Neural progenitor cell (in vitro differentiated cells): Measurements from ENCODE around the gene MZB1. TPM values are rescaled to one million over a fixed set of nuclear protein-coding genes. Genes with fewer than 3 reads are reported as not detected.

Experiments used
- DNase-seq: peaks from one replicate; pipeline ENCODE4 v3.0.0-alpha.2; 2016; ENCODE audit warnings: low spot score
- H2AFZ ChIP-seq: fragments of 200-600 bp; sonication (generic); replicated peaks from 2 replicates; pipeline ENCODE4 v1.6.1; 2016; ENCODE audit warnings: antibody characterized with exemption
- H3F3A ChIP-seq: fragments of 200-600 bp; sonication (generic); 2 replicates; pipeline ENCODE4 v1.6.1; 2016; ENCODE audit warnings: antibody characterized with exemption, low read depth
- H3K27ac ChIP-seq: fragments of 200-600 bp; sonication (generic); 2 replicates; pipeline ENCODE4 v1.5.1; 2016; ENCODE audit warnings: mild to moderate bottlenecking
- H3K27me3 ChIP-seq: fragments of 200-600 bp; sonication (generic); 2 replicates; pipeline ENCODE4 v1.6.1; 2016; ENCODE audit warnings: mild to moderate bottlenecking, moderate library complexity
- H3K36me3 ChIP-seq: fragments of 200-600 bp; sonication (generic); 2 replicates; pipeline ENCODE4 v1.5.1; 2016
- H3K4me1 ChIP-seq: fragments of 200-600 bp; sonication (generic); 2 replicates; pipeline ENCODE4 v1.6.1; 2016; ENCODE audit warnings: mixed run types
- H3K4me2 ChIP-seq: fragments of 200-600 bp; sonication (generic); 2 replicates; pipeline ENCODE4 v1.6.1; 2016
- H3K4me3 ChIP-seq: fragments of 200-600 bp; sonication (generic); 2 replicates; pipeline ENCODE4 v1.5.1; 2016
- H3K79me2 ChIP-seq: fragments of 200-600 bp; sonication (generic); 2 replicates; pipeline ENCODE4 v1.6.1; 2016; ENCODE audit warnings: low read depth
- H3K9ac ChIP-seq: fragments of 200-600 bp; sonication (generic); 2 replicates; pipeline ENCODE4 v1.6.1; 2016
- H3K9me3 ChIP-seq: fragments of 200-600 bp; sonication (generic); 2 replicates; pipeline ENCODE4 v1.5.1; 2016; ENCODE audit warnings: low read depth
- H4K20me1 ChIP-seq: fragments of 200-600 bp; sonication (generic); 2 replicates; pipeline ENCODE4 v1.6.1; 2016; ENCODE audit warnings: low read depth
- H3K27ac Mint-ChIP-seq: 3 replicates; pipeline ENCODE4 v1.8.0; 2021; ENCODE audit warnings: mixed read lengths
- H3K27me3 Mint-ChIP-seq: 2 replicates; pipeline ENCODE4 v1.8.0; 2022; ENCODE audit warnings: low read depth, mild to moderate bottlenecking, inconsistent platforms, moderate library complexity, mixed read lengths; ENCODE audit not compliant: insufficient read depth
- H3K36me3 Mint-ChIP-seq: 3 replicates; pipeline ENCODE4 v1.8.0; 2021; ENCODE audit warnings: mixed read lengths
- H3K4me1 Mint-ChIP-seq: 3 replicates; pipeline ENCODE4 v1.8.0; 2021; ENCODE audit warnings: mixed read lengths
- H3K4me3 Mint-ChIP-seq: 3 replicates; pipeline ENCODE4 v1.8.0; 2021; ENCODE audit warnings: mild to moderate bottlenecking, moderate library complexity, mixed read lengths
- H3K9me3 Mint-ChIP-seq: 3 replicates; pipeline ENCODE4 v1.8.0; 2020; ENCODE audit warnings: mixed read lengths
- EZH2 ChIP-seq: fragments of 200-600 bp; sonication (generic); IDR thresholded peaks from 2 replicates; pipeline ENCODE4 v1.6.1; 2017; ENCODE audit warnings: antibody characterized with exemption, mild to moderate bottlenecking, moderate library complexity
- EZH2phosphoT487 ChIP-seq: fragments of 200-600 bp; sonication (generic); IDR thresholded peaks from 2 replicates; pipeline ENCODE4 v1.6.1; 2017; ENCODE audit warnings: antibody characterized with exemption
- total RNA-seq: library from RNA; depleted of rRNA; stranded (reverse); fragments of >200 nt; gene quantifications from 2 replicates; pipeline ENCODE4 v1.2.3, GENCODE V29; 2015; ENCODE audit warnings: low replicate concordance
- TF ChIP-seq, protein P1 (sequence below): fragments of 200-600 bp; sonication (generic); IDR thresholded peaks from 2 replicates; pipeline ENCODE4 v1.5.1; 2017; ENCODE audit warnings: antibody characterized with exemption, mild to moderate bottlenecking

Gene MZB1
- total RNA-seq, 1 donor from 2014 or later, result not detected

DNA sequence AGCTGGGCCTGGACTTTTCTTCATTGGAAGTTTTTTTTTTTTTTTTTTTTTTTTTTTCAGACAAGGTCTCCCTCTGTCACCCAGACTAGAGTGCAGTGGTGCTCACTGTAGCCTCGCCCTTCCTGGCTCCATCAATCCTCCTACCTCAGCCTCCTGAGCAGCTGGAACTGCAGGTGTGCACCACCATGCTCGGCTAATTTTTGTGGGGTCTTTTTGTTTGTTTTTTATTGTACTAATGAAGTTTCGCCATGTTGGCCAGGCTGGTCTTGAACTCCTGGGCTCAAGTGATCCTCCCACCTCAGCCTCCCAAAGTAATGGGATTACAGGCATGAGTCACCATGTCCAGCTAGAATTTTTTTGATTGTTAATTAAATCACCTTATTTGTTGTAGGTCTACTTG, 46.0 kb upstream of the MZB1 start:
- Mint-ChIP-seq H3K27me3 (no peaks in the 10 kb centered on the region), H3K36me3 (peaks cover 7% of the 10 kb centered on the region), H3K9me3 (no peaks in the 10 kb centered on the region), H3K4me1 (peaks cover 24% of the 10 kb centered on the region), H3K4me3 (no peak overlapping the region), H3K27ac (no peak overlapping the region)
- H3K27ac ChIP-seq, result no peak overlapping the region
- H3K27me3 ChIP-seq, result no peaks in the 10 kb centered on the region
- peaks cover 9% of the 10 kb centered on the region for H3F3A ChIP-seq
- peaks cover 6% of the 10 kb centered on the region for H4K20me1 ChIP-seq
- H3K79me2 ChIP-seq, result peaks cover 6% of the 10 kb centered on the region
- peaks cover 4% of the 10 kb centered on the region for H3K36me3 ChIP-seq
- H3K4me3 ChIP-seq, result no peak overlapping the region
- H3K9ac ChIP-seq, result no peak overlapping the region
- H3K4me1 ChIP-seq, result peaks cover 11% of the 10 kb centered on the region
- H3K9me3 ChIP-seq, result no peaks in the 10 kb centered on the region
- no peak overlapping the region for H2AFZ ChIP-seq
- no peak for TF ChIP-seq EZH2phosphoT487
- no peak for TF ChIP-seq EZH2
- TF ChIP-seq, protein P1, sequence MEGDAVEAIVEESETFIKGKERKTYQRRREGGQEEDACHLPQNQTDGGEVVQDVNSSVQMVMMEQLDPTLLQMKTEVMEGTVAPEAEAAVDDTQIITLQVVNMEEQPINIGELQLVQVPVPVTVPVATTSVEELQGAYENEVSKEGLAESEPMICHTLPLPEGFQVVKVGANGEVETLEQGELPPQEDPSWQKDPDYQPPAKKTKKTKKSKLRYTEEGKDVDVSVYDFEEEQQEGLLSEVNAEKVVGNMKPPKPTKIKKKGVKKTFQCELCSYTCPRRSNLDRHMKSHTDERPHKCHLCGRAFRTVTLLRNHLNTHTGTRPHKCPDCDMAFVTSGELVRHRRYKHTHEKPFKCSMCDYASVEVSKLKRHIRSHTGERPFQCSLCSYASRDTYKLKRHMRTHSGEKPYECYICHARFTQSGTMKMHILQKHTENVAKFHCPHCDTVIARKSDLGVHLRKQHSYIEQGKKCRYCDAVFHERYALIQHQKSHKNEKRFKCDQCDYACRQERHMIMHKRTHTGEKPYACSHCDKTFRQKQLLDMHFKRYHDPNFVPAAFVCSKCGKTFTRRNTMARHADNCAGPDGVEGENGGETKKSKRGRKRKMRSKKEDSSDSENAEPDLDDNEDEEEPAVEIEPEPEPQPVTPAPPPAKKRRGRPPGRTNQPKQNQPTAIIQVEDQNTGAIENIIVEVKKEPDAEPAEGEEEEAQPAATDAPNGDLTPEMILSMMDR, result no peak
- no peak overlapping the region for H3K4me2 ChIP-seq
- DNase-seq, result no peak

DNA sequence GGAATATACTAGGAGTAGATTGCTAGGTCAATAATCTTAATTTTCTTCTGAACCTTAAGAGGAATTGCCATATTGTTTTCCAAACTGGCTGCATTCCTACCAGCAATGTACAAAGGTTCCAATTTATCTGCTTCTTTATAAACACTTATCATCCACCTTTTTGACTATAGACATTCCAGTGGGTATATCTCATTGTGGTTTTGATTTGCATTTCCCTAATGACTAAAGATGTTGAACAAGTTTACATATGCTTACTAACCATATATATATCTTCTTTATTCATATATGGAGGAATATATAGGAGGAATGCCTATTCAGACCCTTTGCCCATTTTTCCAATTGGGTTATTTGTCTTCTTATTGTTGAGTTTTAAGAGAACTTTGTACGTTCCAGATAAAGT, 42.0 kb upstream of the MZB1 start:
- Histone ChIP-seq H3K4me1 (no peaks in the 10 kb centered on the region), H4K20me1 (no peaks in the 10 kb centered on the region), H3K27me3 (no peaks in the 10 kb centered on the region), H2AFZ (no peak overlapping the region), H3K79me2 (no peaks in the 10 kb centered on the region), H3K4me3 (no peak overlapping the region), H3K27ac (no peak overlapping the region), H3K9me3 (no peaks in the 10 kb centered on the region), H3K4me2 (no peak overlapping the region), H3F3A (no peaks in the 10 kb centered on the region), H3K9ac (no peak overlapping the region), H3K36me3 (peaks cover 4% of the 10 kb centered on the region)
- H3K27me3 Mint-ChIP-seq, result no peaks in the 10 kb centered on the region
- TF ChIP-seq EZH2phosphoT487, result no peak
- TF ChIP-seq, protein P1, result no peak
- no peak for TF ChIP-seq EZH2
- peaks cover 8% of the 10 kb centered on the region for H3K36me3 Mint-ChIP-seq
- no peak overlapping the region for H3K4me3 Mint-ChIP-seq
- no peak overlapping the region for H3K27ac Mint-ChIP-seq
- no peaks in the 10 kb centered on the region for H3K9me3 Mint-ChIP-seq
- DNase-seq, result no peak
- H3K4me1 Mint-ChIP-seq, result no peaks in the 10 kb centered on the region

DNA sequence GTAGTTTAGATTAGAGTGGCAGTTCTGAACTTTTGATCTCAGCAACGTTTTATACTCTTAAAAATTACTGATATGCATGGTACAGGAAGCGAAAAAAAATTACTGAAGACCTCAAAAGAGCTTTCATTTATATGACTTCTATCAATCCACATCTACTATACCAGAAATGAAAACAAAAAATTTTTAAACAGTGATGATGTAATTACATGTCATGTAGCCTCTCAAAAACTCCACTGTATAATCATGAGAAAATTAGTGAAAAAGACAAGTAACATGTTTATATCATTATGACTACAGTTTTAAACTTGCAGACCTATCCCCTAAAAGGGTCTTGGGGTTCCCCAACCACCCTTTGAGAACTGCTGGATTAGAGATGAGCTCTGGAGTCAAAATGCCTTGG, 40.3 kb upstream of the MZB1 start:
- Histone ChIP-seq H3K4me2 (no peak overlapping the region), H3K79me2 (no peaks in the 10 kb centered on the region), H3K36me3 (no peaks in the 10 kb centered on the region), H3K27me3 (no peaks in the 10 kb centered on the region), H3F3A (no peaks in the 10 kb centered on the region), H3K4me3 (no peak overlapping the region), H3K9me3 (no peaks in the 10 kb centered on the region), H2AFZ (no peak overlapping the region), H4K20me1 (no peaks in the 10 kb centered on the region), H3K9ac (no peak overlapping the region), H3K27ac (no peak overlapping the region), H3K4me1 (no peaks in the 10 kb centered on the region)
- no peaks in the 10 kb centered on the region for H3K9me3 Mint-ChIP-seq
- H3K27me3 Mint-ChIP-seq, result no peaks in the 10 kb centered on the region
- DNase-seq, result no peak
- H3K4me1 Mint-ChIP-seq, result no peaks in the 10 kb centered on the region
- TF ChIP-seq EZH2 (no peak), EZH2phosphoT487 (no peak)
- TF ChIP-seq, protein P1, result no peak
- peaks cover 8% of the 10 kb centered on the region for H3K36me3 Mint-ChIP-seq
- no peak overlapping the region for H3K4me3 Mint-ChIP-seq
- no peak overlapping the region for H3K27ac Mint-ChIP-seq
